Adrenal gland (tissue), 5 donors: ENCODE results near the gene KCTD10.

Source experiments
- POLR2A ChIP-seq, 2 donors: fragments of 450-650 bp; IDR thresholded peaks; one replicate each; pipeline ENCODE4 v1.6.1; 2017; ENCODE audit warnings: antibody characterized with exemption in 2 of 2, mild to moderate bottlenecking in 2 of 2, moderate library complexity in 1 of 2
- TF ChIP-seq, protein P1 (sequence below), 6 experiments: fragments of 450-650 bp in 4 of 6; fragments of 200-600 bp in 2 of 6; sonication (generic) in 1 of 6; IDR thresholded peaks; 1 replicate in 5 of 6; 2 replicates in 1 of 6; pipeline versions ENCODE4 v1.5.1 to v1.8.0; 2016 to 2021; ENCODE audit warnings: antibody characterized with exemption in 6 of 6, mild to moderate bottlenecking in 2 of 6, moderate library complexity in 1 of 6
- donor health status: DM: no; HTN: no; CAD: no.

DNA sequence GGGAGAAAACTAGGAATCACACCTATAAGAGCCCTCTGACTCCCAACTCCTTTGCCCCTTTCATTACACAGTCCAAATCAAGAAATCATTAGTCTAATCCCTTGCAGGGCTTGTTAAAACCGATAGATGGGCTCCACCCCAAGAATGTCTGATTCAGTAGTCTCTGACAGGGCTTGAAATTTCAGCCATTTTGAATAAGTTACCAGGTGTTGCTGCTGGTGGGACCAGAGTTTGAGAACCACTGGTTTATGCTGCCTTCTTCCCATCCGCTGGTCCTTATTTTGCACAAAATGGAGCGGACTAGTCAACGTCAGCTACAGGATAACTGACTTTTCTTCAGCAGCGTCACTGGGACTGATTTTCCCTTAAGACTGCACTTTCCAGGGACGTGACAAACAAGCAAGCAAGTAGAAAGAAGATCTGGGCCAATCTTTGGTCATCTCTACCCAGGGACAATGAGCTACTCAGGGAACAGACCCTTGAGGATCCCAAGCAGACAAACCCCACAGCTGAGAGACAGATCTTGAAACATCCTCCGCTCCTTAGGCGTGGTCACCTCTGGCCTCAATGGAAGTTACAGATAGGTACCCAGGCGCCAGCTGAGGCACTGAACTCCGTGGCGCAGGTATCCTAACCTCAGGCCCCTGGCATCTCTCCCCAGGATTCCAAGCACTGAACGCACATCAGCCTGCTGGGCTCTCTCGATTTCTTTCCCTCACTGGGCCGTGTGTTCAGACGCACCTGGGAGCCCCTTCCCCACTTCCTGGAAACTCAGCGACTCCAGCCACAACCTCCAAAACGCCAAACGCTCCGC is 900 bp downstream of the KCTD10 start:
- TF ChIP-seq, protein P1, sequence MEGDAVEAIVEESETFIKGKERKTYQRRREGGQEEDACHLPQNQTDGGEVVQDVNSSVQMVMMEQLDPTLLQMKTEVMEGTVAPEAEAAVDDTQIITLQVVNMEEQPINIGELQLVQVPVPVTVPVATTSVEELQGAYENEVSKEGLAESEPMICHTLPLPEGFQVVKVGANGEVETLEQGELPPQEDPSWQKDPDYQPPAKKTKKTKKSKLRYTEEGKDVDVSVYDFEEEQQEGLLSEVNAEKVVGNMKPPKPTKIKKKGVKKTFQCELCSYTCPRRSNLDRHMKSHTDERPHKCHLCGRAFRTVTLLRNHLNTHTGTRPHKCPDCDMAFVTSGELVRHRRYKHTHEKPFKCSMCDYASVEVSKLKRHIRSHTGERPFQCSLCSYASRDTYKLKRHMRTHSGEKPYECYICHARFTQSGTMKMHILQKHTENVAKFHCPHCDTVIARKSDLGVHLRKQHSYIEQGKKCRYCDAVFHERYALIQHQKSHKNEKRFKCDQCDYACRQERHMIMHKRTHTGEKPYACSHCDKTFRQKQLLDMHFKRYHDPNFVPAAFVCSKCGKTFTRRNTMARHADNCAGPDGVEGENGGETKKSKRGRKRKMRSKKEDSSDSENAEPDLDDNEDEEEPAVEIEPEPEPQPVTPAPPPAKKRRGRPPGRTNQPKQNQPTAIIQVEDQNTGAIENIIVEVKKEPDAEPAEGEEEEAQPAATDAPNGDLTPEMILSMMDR (IDR thresholded peaks at IDR 0.05), result no peak
- no peak for TF ChIP-seq POLR2A (IDR thresholded peaks at IDR 0.05)
